GM21515 (cell line): ENCODE measurements around the gene CERS5.

ENCODE experiments used
- ATAC-seq: cut with Tn5 transposase; IDR thresholded peaks from one replicate; pipeline ENCODE4 v1.9.1; 2021; ENCODE audit not compliant: unreplicated experiment

Gene CERS5, protein sequence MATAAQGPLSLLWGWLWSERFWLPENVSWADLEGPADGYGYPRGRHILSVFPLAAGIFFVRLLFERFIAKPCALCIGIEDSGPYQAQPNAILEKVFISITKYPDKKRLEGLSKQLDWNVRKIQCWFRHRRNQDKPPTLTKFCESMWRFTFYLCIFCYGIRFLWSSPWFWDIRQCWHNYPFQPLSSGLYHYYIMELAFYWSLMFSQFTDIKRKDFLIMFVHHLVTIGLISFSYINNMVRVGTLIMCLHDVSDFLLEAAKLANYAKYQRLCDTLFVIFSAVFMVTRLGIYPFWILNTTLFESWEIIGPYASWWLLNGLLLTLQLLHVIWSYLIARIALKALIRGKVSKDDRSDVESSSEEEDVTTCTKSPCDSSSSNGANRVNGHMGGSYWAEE

DNA sequence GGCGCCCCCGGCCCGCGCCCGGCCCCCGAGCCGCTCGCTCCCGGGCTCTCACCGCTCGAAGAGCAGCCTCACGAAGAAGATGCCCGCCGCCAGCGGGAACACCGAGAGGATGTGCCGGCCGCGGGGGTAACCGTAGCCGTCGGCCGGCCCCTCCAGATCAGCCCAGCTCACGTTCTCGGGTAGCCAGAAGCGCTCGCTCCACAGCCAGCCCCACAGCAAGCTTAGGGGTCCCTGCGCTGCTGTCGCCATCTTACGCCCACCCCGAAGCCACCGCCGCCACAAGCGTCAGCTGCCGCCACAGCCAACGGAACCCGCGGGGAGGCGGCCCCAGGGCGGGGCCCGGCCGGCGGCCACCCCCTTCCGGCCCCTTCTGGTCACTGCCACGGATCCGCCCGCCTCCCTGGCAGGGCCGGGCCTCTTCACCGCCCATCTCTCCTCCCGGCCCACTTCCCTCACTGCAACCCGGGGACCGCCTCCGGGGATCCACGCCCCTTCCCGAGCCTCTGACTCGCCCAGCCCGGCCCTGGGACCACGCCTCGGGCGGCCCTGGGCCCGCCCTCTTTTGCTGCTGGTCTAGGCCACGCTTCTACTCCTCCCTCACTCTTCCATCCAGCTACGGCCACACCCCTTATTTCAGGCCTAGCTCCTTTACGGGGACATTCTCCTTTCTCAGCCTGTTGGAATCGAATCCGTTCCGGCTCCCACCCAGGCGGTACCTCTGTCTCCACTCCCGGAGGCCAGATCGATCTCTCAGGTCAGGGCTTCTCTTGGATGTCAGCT lies at the start of gene CERS5:
TSS of gene CERS5 (minus strand) at position 321 of the 780 bp plus-strand sequence. CDS start at position 249, 72 bp downstream.
- ATAC-seq: peak; percentile 95

GRCh38 chr12:50215033-50215432 lies 47.9 kb upstream of the CERS5 start:
- ATAC-seq: no peak

DNA sequence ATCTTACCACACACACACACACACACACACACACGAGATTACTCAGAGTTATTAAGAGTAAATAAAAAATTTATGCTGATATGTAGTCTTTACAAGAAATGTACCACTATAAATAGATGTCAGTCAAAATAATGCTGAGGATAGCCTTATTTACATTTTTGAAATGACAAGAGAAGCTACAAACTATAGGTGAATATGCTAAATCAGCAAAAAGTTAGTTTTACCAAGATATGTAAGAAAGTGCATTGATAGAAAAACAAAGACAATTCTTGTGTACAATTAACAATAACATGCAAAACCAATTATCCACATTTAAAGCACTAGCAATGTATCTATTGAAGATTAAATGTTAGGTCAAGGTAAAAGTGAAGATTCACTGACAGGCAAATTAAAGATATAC lies 46.8 kb upstream of the CERS5 start:
- ATAC-seq: no peak

DNA sequence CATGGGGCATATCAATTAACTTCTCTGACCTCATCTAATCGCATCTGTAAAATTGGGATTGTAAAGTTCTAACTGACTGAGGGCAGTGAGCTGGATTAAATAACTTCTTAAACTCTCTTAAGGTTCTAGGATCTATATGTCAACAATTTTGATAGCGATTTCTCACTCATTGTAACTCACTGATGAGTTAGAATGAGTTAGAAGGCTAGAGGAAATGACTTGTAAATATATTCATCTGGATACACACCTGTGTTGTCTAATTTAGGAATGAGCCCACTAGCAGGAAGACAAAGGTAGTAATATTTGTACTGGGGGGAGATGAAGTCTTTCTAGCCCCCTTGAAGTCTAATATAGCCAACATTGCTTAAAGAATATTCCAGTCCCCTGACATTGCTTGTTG lies 46.3 kb upstream of the CERS5 start:
- no peak for ATAC-seq

GRCh38 chr12:50212071-50212467 lies 44.9 kb upstream of the CERS5 start:
- ATAC-seq: no peak

- no peak for ATAC-seq
Measured at GRCh38 chr12:50211392-50212070, 44.4 kb upstream of the CERS5 start.

DNA sequence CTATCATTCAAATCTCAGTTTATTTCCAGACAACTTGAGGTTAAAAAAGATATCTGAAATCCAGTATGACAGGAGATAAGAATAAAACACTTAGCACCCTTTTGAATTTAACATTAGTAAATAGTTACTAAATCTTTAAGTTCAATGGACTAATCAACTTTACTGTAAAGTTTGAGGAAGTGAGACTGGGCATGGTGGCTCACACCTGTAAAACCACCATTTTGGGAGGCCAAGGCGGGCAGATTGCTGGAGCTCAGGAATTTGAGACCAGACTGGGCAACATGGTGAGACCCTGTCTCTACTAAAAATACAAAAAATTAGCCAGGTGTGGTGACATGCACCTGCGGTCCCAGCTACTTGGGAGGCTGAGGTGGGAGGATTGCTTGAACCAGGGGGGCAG lies 40.3 kb upstream of the CERS5 start:
- ATAC-seq: no peak

GRCh38 chr12:50205648-50206047 lies 38.5 kb upstream of the CERS5 start:
- no peak for ATAC-seq

DNA sequence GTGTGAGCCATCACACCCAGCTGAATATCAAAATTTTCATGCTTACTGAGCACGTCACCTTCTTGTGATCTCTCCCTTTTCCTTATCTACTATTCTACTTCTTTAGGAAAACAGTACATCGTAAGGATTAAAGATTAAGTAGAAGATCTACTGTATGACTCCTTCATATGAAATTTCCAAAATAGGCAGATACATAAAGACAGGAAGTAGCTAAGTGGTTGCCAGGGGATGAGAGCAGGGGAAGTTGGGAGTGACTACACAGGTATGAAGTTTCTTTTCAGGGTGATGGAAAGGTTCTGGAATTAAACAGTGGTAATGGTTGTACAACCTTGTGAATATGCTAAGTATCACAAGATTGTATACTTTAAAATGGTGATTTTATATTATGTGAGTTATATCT lies 36.5 kb upstream of the CERS5 start:
- ATAC-seq: no peak

DNA sequence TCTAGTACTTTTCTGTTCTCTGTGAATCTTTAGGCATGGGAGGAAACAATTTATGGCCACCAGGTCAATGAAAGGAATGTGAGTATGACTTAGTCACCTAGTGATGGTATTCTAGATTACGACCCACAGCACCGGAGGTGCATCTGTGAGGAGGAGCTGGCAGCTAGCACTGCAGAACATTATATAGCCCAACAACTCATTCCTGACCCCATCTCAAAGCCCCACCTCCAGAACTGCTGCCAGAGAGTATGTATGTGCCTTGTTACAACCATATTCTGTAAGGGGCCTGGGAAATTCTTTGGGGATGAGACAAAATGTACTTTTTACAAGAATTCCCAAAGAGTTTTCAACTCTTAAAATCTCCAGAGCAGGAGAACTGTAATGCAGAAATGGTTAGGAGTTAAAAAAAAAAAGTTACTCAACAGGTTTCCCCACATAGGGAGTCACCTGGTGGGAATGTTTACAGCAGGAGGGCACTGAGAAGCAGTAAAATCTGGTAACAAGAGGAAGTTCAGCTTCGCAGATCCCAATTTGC lies 34.9 kb upstream of the CERS5 start:
- no peak for ATAC-seq

DNA sequence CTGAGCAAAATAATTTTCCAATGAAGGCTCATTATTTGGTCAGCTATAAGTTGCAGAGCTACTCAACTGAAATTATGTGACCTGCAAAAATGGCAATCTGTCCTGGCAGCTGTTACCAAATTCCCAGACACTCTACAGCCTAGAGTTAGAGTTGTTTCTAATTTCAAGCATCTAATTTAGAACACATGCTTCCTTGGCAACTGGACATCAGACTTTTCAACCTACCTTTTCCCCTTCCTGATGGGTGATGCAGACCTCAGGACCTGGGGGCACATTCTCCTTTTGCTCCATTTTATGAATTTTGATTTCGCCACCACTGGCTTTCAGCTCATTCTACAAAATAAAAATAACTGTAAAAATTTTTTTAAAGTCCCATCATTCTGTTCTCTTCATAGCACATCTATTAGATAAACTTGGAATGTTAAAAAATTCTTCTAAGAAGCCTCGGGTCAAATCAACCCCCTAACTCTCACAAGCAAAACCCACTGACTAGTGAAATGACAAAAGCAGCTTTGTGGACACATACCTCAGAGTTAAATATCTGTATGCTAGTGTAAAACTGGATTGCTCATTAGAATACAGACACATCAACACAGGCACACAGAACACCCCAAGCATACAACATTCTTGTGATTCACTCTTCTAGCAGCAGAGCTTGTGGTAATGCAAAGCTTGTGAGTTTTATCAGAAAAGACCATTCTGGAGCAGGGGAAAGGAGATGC lies 33.5 kb upstream of the CERS5 start:
- no peak for ATAC-seq

- no peak for ATAC-seq
Measured at GRCh38 chr12:50198829-50199228, 31.7 kb upstream of the CERS5 start.

DNA sequence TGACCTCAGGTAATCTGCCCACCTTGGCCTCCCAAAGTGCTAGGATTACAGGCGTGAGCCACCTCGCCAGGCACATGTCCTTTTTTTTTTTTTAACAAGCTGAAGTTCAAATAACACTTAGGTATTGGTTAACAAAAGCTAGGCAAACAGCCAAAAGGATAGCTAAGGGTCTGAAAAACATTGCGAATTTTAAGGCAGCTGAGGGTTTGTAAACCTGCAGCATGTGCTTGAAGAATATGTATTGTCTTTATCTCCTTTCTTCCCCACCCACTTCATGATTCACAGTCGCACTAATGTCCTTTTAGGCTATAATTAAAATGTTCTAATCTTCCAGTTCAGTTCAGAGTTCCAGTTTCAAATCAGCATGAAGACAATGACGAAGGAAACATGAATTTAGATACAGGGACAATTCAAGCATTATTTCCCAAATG lies 30.1 kb upstream of the CERS5 start:
- no peak for ATAC-seq

- no peak for ATAC-seq
Measured at GRCh38 chr12:50196537-50196936, 29.4 kb upstream of the CERS5 start.

GRCh38 chr12:50195832-50196231 lies 28.7 kb upstream of the CERS5 start:
- no peak for ATAC-seq

- ATAC-seq: no peak
Measured at GRCh38 chr12:50192908-50193307, 25.7 kb upstream of the CERS5 start.

- ATAC-seq: no peak
Measured at GRCh38 chr12:50192236-50192635, 25.1 kb upstream of the CERS5 start.

DNA sequence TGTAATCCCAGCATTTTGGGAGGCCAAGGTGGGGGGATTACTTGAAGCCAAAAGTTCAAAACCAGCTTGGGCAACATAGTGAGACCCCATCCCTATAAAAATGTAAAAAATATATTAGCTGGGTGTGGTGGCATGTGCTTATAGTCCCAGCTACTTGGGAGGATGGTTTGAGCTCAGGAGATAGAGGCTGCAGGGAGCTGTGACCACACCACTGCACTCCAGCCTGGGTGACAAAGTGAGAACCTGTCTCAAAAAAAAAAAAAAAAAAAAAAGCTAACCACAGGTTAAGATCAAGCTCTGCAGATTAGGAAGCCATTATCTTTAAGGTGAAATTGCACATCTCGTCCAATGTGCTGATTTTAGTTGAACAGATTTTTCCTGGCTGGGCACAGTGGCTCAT lies 23.7 kb upstream of the CERS5 start:
- no peak for ATAC-seq

DNA sequence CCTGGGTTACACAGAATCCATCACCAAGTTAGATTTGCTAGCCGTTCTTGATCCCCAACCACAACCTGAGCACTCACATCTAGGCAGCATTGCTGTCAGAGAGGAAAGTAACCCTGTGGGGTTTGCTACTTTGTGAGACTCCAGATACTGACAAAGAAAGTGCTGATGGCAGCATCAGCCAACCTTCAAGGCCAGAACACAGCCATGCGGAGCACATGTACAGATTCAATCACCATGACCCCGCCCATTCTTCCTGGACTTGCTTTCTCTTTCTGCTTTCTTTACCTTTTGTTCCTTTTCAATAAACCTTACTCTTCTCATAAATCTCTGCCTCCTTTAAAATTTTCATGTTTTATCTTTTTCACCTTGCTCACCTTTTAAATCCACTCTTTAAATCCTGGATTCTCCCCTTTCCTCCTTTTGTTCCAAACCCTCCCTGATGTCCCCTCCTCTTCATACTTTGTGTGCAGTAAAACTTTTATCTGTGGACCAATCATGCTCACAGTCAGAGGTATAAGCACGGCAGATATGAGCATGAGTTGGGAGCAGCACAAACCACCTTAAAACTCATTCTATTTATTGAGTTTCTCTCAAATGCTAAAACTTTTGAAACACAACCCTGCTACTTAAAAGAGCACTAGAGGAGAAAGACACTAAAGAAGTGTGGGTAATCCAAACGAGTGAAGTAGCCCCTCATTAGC lies 21.9 kb upstream of the CERS5 start:
- no peak for ATAC-seq

GRCh38 chr12:50188241-50188781 lies 21.1 kb upstream of the CERS5 start:
- ATAC-seq: no peak
